ENCODE measurements around the gene MAPKAPK3. TPM values are rescaled to one million over a fixed set of nuclear protein-coding genes. Genes with fewer than 3 reads are reported as not detected.

The MAPKAPK3 gene
- total and polyA plus RNA-seq, 10 donors, result 18.0 to 55.0 (median 42.2) TPM

DNA sequence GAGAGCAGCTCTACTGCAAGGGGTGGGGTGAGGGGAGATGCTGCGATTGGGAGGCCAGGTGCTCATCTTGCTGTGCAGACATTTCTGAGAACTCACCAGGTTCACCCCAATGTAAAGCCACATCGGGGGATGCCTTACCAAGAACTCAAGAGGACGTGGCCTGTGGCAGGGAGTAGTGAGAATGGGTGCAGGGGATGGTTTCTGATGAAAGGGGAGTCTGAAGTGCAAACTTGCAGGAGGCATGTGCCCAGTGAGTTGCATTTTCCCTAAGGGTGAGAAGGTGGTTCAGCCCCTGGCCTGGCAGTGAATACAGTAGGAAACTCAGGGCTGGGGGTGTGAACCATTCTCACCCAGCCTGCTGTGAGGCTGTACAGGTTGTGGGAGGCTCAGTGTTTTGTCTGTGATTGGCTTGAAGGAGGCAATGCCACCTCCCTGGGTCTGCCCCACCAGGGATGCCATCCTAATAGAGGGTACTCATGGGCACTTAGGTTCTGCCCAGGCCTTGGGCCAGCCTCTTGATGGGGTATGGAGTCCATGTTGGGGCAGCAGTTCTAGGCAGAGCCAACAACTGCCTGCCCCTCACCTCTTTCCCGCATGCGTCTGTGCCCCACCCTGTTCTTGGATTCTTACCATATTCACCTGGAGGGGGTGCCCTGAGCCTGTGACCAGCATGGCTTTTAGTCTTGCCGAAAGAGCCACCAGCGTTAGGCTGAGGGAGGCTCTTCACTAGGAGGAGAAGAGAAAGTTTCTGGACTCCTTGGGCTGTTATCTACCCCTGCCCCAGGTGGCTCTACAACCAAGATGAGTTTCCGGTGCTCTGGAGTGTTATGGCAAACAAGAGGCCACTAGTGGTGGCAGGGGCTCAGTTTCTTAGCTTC lies 43.1 kb upstream of the MAPKAPK3 start:
- no peak overlapping the region for H3K4me3 ChIP-seq
- H3K9me3 ChIP-seq, result no peaks in the 10 kb centered on the region
- peaks cover 12 to 73% (median 51%) of the 10 kb centered on the region in 6 donors for H3K4me1 ChIP-seq
- no peak for TF ChIP-seq POLR2A (IDR thresholded peaks at IDR 0.05)
- TF ChIP-seq POLR2AphosphoS5 (IDR thresholded peaks at IDR 0.05), result peak in 1 of 3 donors; percentile 16
- no peak for DNase-seq
- H3K36me3 ChIP-seq, result peaks cover 0 to 68% (median 17%) of the 10 kb centered on the region in 6 donors
- no peaks in the 10 kb centered on the region for H3K27me3 ChIP-seq (replicated peaks in 1 of 7)
- H3K27ac ChIP-seq, result peak overlapping the region in 6 of 8 donors; percentile 1 to 93 (median 67)
- intact Hi-C loops (cut with DNase I; ENCODE audit: low total_unique reads), result no loop called here
- 69 to 80% (median 72%) methylated on average over 8 of the region's 8 CpGs for WGBS, 5 donors

GRCh38 chr3:50574444-50574831 lies 42.5 kb upstream of the MAPKAPK3 start:
- no peak overlapping the region for H3K4me3 ChIP-seq
- TF ChIP-seq POLR2AphosphoS5 (IDR thresholded peaks at IDR 0.05) (no peak), POLR2A (IDR thresholded peaks at IDR 0.05) (no peak)
- TF ChIP-seq, protein P1, sequence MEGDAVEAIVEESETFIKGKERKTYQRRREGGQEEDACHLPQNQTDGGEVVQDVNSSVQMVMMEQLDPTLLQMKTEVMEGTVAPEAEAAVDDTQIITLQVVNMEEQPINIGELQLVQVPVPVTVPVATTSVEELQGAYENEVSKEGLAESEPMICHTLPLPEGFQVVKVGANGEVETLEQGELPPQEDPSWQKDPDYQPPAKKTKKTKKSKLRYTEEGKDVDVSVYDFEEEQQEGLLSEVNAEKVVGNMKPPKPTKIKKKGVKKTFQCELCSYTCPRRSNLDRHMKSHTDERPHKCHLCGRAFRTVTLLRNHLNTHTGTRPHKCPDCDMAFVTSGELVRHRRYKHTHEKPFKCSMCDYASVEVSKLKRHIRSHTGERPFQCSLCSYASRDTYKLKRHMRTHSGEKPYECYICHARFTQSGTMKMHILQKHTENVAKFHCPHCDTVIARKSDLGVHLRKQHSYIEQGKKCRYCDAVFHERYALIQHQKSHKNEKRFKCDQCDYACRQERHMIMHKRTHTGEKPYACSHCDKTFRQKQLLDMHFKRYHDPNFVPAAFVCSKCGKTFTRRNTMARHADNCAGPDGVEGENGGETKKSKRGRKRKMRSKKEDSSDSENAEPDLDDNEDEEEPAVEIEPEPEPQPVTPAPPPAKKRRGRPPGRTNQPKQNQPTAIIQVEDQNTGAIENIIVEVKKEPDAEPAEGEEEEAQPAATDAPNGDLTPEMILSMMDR (IDR thresholded peaks at IDR 0.05 in 8 of 11, conservative IDR thresholded peaks at IDR 0.05 in 3 of 11), result no peak
- H3K27me3 ChIP-seq (replicated peaks in 1 of 7), result no peaks in the 10 kb centered on the region
- H3K27ac ChIP-seq, result peak overlapping the region in 6 of 8 donors; percentile 1 to 93 (median 67)
- H3K9me3 ChIP-seq, result no peaks in the 10 kb centered on the region
- intact Hi-C loops (cut with DNase I; ENCODE audit: low total_unique reads), result no loop called here
- WGBS, 5 donors, result 40 to 85% (median 71%) methylated on average over 1 of the region's 1 CpG
- peaks cover 0 to 74% (median 23%) of the 10 kb centered on the region in 6 donors for H3K36me3 ChIP-seq
- H3K4me1 ChIP-seq, result peaks cover 12 to 70% (median 50%) of the 10 kb centered on the region in 6 donors
- no peak for DNase-seq

DNA sequence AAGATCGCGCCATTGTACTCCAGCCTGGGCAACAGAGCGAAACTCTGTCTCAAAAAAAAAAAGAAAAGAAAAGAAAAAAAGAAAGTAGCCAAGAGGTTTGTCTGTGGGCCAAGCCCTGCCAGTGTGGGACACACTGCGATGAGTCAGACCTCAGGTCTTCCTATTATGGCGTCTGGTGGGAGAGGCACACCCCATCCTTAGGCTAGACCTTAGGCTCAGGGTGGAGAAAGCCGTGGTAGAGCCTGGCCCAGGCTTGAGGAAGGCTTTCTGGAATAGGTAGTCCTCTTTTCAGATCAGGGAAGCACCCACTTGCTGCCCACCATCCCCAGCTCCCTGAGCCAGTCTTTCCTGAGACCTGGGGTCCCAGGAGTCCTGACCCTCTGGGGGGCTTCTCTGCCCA lies 41.6 kb upstream of the MAPKAPK3 start:
- Histone ChIP-seq H3K36me3 (peaks cover 0 to 84% (median 29%) of the 10 kb centered on the region in 6 donors), H3K4me3 (no peak overlapping the region), H3K27ac (peak overlapping the region in 4 of 8 donors; percentile 23 to 91 (median 47)), H3K27me3 (replicated peaks in 1 of 7) (no peaks in the 10 kb centered on the region), H3K9me3 (no peaks in the 10 kb centered on the region), H3K4me1 (peaks cover 6 to 61% (median 42%) of the 10 kb centered on the region in 6 donors)
- DNase-seq, result no peak
- TF ChIP-seq POLR2AphosphoS5 (IDR thresholded peaks at IDR 0.05), result no peak
- TF ChIP-seq, protein P1 (IDR thresholded peaks at IDR 0.05 in 8 of 11, conservative IDR thresholded peaks at IDR 0.05 in 3 of 11), result no peak
- no peak for TF ChIP-seq POLR2A (IDR thresholded peaks at IDR 0.05)
- intact Hi-C loops (cut with DNase I; ENCODE audit: low total_unique reads), result no loop called here
- 90 to 93% (median 92%) methylated on average over 6 of the region's 6 CpGs for WGBS, 5 donors

GRCh38 chr3:50577348-50577747 lies 39.6 kb upstream of the MAPKAPK3 start:
- no peak for DNase-seq
- Histone ChIP-seq H3K36me3 (peaks cover 0 to 96% (median 31%) of the 10 kb centered on the region in 6 donors), H3K4me3 (no peak overlapping the region), H3K27me3 (replicated peaks in 1 of 7) (no peaks in the 10 kb centered on the region), H3K9me3 (no peaks in the 10 kb centered on the region), H3K27ac (peak overlapping the region in 2 of 8 donors; percentile 7 to 65), H3K4me1 (peaks cover 1 to 55% (median 27%) of the 10 kb centered on the region in 6 donors)
- TF ChIP-seq, protein P1 (IDR thresholded peaks at IDR 0.05 in 8 of 11, conservative IDR thresholded peaks at IDR 0.05 in 3 of 11), result no peak
- TF ChIP-seq POLR2AphosphoS5 (IDR thresholded peaks at IDR 0.05) (no peak), POLR2A (IDR thresholded peaks at IDR 0.05) (no peak)
- intact Hi-C loops (cut with DNase I; ENCODE audit: low total_unique reads), result no loop called here
- 93 to 100% (median 96%) methylated on average over 2 of the region's 2 CpGs for WGBS, 5 donors

Data from spleen (tissue), 11 donors.